Vagina (tissue), 2 donors: ENCODE data around the gene SPOCK3. TPM values are rescaled to one million over a fixed set of nuclear protein-coding genes. Genes with fewer than 3 reads are reported as not detected.
"Not testable (repeated sequence)": the region's sequence is repeated elsewhere in the genome, so short reads cannot be mapped to it uniquely, and the experiment has no call there.

Source experiments
- DNase-seq, 2 donors: peaks; one replicate each; pipeline ENCODE4 v3.0.0-alpha.2; 2017; ENCODE audit errors: extremely low spot score in 2 of 2
- H3K27ac ChIP-seq: fragments of 200-600 bp; sonication (generic); one replicate; pipeline ENCODE4 v1.5.1; 2019
- H3K27me3 ChIP-seq: fragments of 200-600 bp; sonication (generic); one replicate; pipeline ENCODE4 v1.5.1; 2019
- H3K36me3 ChIP-seq, 2 donors: fragments of 200-600 bp; sonication (generic); one replicate each; pipeline ENCODE4 v1.5.1; 2017 to 2019
- H3K4me1 ChIP-seq: fragments of 200-600 bp; sonication (generic); one replicate; pipeline ENCODE4 v1.5.1; 2019
- H3K4me3 ChIP-seq, 2 donors: fragments of 200-600 bp; sonication (generic); 1 replicate in 1 of 2; 2 replicates in 1 of 2; pipeline ENCODE4 v1.5.1; 2016 to 2019
- H3K9me3 ChIP-seq: fragments of 200-600 bp; sonication (generic); one replicate; pipeline ENCODE4 v1.5.1; 2019
- CTCF ChIP-seq, 3 experiments: fragments of 450-650 bp in 2 of 3; fragments of 200-600 bp in 1 of 3; sonication (generic) in 1 of 3; IDR thresholded peaks; one replicate each; pipeline ENCODE4 v1.5.1; 2017 to 2019; ENCODE audit warnings: antibody characterized with exemption in 3 of 3, mild to moderate bottlenecking in 2 of 3, moderate library complexity in 2 of 3
- POLR2A ChIP-seq, 2 donors: fragments of 450-650 bp; IDR thresholded peaks; one replicate each; pipeline ENCODE4 v1.6.1; 2017; ENCODE audit warnings: antibody characterized with exemption in 2 of 2, mild to moderate bottlenecking in 2 of 2, moderate library complexity in 2 of 2
- POLR2AphosphoS5 ChIP-seq, 2 donors: sonication (generic); formaldehyde crosslinking; IDR thresholded peaks; one replicate each; pipeline ENCODE4 v1.9.0; 2017; ENCODE audit warnings: antibody characterized with exemption in 2 of 2, mild to moderate bottlenecking in 2 of 2, low read depth in 1 of 2; ENCODE audit not compliant: insufficient read depth in 1 of 2
- intact Hi-C: fragments of 100-400 bp; cut with DNase I; formaldehyde crosslinking; loops from one replicate; pipeline ENCODE4 v1.15.1; 2023
- total RNA-seq: library from RNA; depleted of rRNA; stranded (reverse); fragments of >200 nt; gene quantifications from one replicate; pipeline ENCODE4 v1.2.3, GENCODE V29; 2016

Gene SPOCK3
- total RNA-seq = 0.74 TPM

GRCh38 chr4:167234316-167234881 lies at the start of gene SPOCK3:
Gene SPOCK3, minus strand, starts transcription at chr4:167234494.
- Histone ChIP-seq H3K9me3 (no peaks in the 10 kb centered on the region), H3K27me3 (no peaks in the 10 kb centered on the region), H3K36me3 (no peaks in the 10 kb centered on the region), H3K27ac (no peak within 1 kb of the TSS), H3K4me1 (peaks cover 17% of the 10 kb centered on the region), H3K4me3 (peak within 1 kb of the TSS; percentile 25 to 31)
- no peak for TF ChIP-seq CTCF (IDR thresholded peaks at IDR 0.05)
- no peak for TF ChIP-seq POLR2AphosphoS5 (IDR thresholded peaks at IDR 0.05; ENCODE audit: insufficient read depth in 1 of 2, low read depth in 1 of 2)
- TF ChIP-seq POLR2A (IDR thresholded peaks at IDR 0.05) = no peak
- intact Hi-C loops = no loop called here
- no peak for DNase-seq

- TF ChIP-seq POLR2AphosphoS5 (IDR thresholded peaks at IDR 0.05; ENCODE audit: insufficient read depth in 1 of 2, low read depth in 1 of 2) (no peak), POLR2A (IDR thresholded peaks at IDR 0.05) (no peak), CTCF (IDR thresholded peaks at IDR 0.05) (no peak)
- Histone ChIP-seq H3K27ac (no peak overlapping the region), H3K4me1 (no peaks in the 10 kb centered on the region), H3K9me3 (no peaks in the 10 kb centered on the region), H3K27me3 (no peaks in the 10 kb centered on the region), H3K36me3 (no peaks in the 10 kb centered on the region), H3K4me3 (no peak overlapping the region)
- DNase-seq = no peak
- intact Hi-C loops = no loop called here
Measured at GRCh38 chr4:167282171-167282864, 48.0 kb upstream of the SPOCK3 start.

GRCh38 chr4:167281545-167281944 lies 47.3 kb upstream of the SPOCK3 start:
- intact Hi-C loops, H3K4me3 ChIP-seq, H3K36me3 ChIP-seq, DNase-seq, H3K27me3 ChIP-seq, H3K4me1 ChIP-seq, H3K9me3 ChIP-seq, H3K27ac ChIP-seq: not testable (repeated sequence)

- Histone ChIP-seq H3K4me1 (no peaks in the 10 kb centered on the region), H3K36me3 (no peaks in the 10 kb centered on the region), H3K27me3 (no peaks in the 10 kb centered on the region), H3K9me3 (no peaks in the 10 kb centered on the region), H3K27ac (no peak overlapping the region), H3K4me3 (no peak overlapping the region)
- TF ChIP-seq POLR2AphosphoS5 (IDR thresholded peaks at IDR 0.05; ENCODE audit: insufficient read depth in 1 of 2, low read depth in 1 of 2) = no peak
- no peak for TF ChIP-seq POLR2A (IDR thresholded peaks at IDR 0.05)
- intact Hi-C loops = no loop called here
- no peak for DNase-seq
Measured at GRCh38 chr4:167274351-167274750, 40.1 kb upstream of the SPOCK3 start.

GRCh38 chr4:167265231-167265630 lies 30.9 kb upstream of the SPOCK3 start:
- Histone ChIP-seq H3K4me3 (no peak overlapping the region), H3K27ac (no peak overlapping the region), H3K9me3 (no peaks in the 10 kb centered on the region), H3K4me1 (no peaks in the 10 kb centered on the region), H3K27me3 (no peaks in the 10 kb centered on the region), H3K36me3 (no peaks in the 10 kb centered on the region)
- intact Hi-C loops = no loop called here
- TF ChIP-seq CTCF (IDR thresholded peaks at IDR 0.05) (no peak), POLR2AphosphoS5 (IDR thresholded peaks at IDR 0.05; ENCODE audit: insufficient read depth in 1 of 2, low read depth in 1 of 2) (no peak), POLR2A (IDR thresholded peaks at IDR 0.05) (no peak)
- DNase-seq = no peak

- no peaks in the 10 kb centered on the region for H3K9me3 ChIP-seq
- H3K36me3 ChIP-seq = no peaks in the 10 kb centered on the region
- H3K27ac ChIP-seq = no peak overlapping the region
Measured at GRCh38 chr4:167248271-167248670, 14.0 kb upstream of the SPOCK3 start.

More at GRCh38 chr4:167248271-167248670, 14.0 kb upstream of the SPOCK3 start:
- Histone ChIP-seq H3K4me1 (no peaks in the 10 kb centered on the region), H3K4me3 (no peak overlapping the region), H3K27me3 (no peaks in the 10 kb centered on the region)
- intact Hi-C loops = no loop called here
- DNase-seq = no peak
- TF ChIP-seq POLR2AphosphoS5 (IDR thresholded peaks at IDR 0.05; ENCODE audit: insufficient read depth in 1 of 2, low read depth in 1 of 2) (no peak), CTCF (IDR thresholded peaks at IDR 0.05) (no peak), POLR2A (IDR thresholded peaks at IDR 0.05) (no peak)
